A549 (cell line): ENCODE data around the gene VIL1. TPM values are rescaled to one million over a fixed set of nuclear protein-coding genes. Genes with fewer than 3 reads are reported as not detected.

ENCODE experiments used
- ATAC-seq, 2 experiments: fragments of 200-7000 bp in 1 of 2; fragments of >200 bp in 1 of 2; cut with Nextera tagmentation in 1 of 2; cut with Tn5 transposase in 1 of 2; 3 replicates each; pipeline versions ENCODE4 v1.8.0 to v1.9.1; 2018 to 2020; ENCODE audit warnings: mild to moderate bottlenecking in 1 of 2, moderate library complexity in 1 of 2
- CTCF ChIA-PET: fragments of 300-600 bp; sonication (Branson Sonifier 250); formaldehyde crosslinking; extraction: SDS; loops from one replicate; lab custom pipeline; 2021; ENCODE audit warnings: antibody characterized with exemption, inconsistent platforms; lab: Yijun Ruan, JAX
- POLR2A ChIA-PET: fragments of 350-600 bp; formaldehyde crosslinking; extraction: SDS; loops from one replicate; lab custom pipeline; 2021; ENCODE audit warnings: antibody characterized with exemption, inconsistent platforms; lab: Yijun Ruan, JAX
- DNase-seq, 2 experiments: peaks; one replicate each; pipeline versions ENCODE4 v3.0.0 to v3.0.0-alpha.2; 2011 to 2016; ENCODE audit warnings: low read depth in 1 of 2, low spot score in 1 of 2
- FAIRE-seq: peaks from 2 replicates; lab custom pipeline; 2011; peaks lifted over from hg19 to GRCh38; lab: Jason Lieb, UNC
- H3K27ac ChIP-seq, 2 experiments: fragments of >200 bp; sonication (Bioruptor Twin); formaldehyde crosslinking; 3 replicates each; pipeline ENCODE4 v1.5.1; 2016 to 2017
- H3K4me1 ChIP-seq: fragments of >200 bp; sonication (Bioruptor Twin); formaldehyde crosslinking; 3 replicates; pipeline ENCODE4 v1.6.1; 2016
- H3K4me2 ChIP-seq: fragments of >200 bp; sonication (Bioruptor Twin); formaldehyde crosslinking; 3 replicates; pipeline ENCODE4 v1.6.1; 2016
- H3K4me3 ChIP-seq: fragments of >200 bp; sonication (Bioruptor Twin); formaldehyde crosslinking; 3 replicates; pipeline ENCODE4 v1.5.1; 2016
- H3K9me3 ChIP-seq: fragments of >200 bp; sonication (Bioruptor Twin); formaldehyde crosslinking; 3 replicates; pipeline ENCODE4 v1.6.1; 2016
- BHLHE40 ChIP-seq: IDR thresholded peaks from 2 replicates; pipeline ENCODE4 v1.6.1; 2012; ENCODE audit warnings: low read depth, low read length, inconsistent platforms
- CBX8 ChIP-seq: fragments of 200-600 bp; sonication (generic); IDR thresholded peaks from 2 replicates; pipeline ENCODE4 v1.6.1; 2016
- CHD4 ChIP-seq: fragments of 200-600 bp; sonication (generic); IDR thresholded peaks from 2 replicates; pipeline ENCODE4 v1.6.1; 2016; ENCODE audit warnings: antibody characterized with exemption, mild to moderate bottlenecking, borderline replicate concordance
- CTCF ChIP-seq: fragments of >200 bp; sonication (Bioruptor Twin); formaldehyde crosslinking; IDR thresholded peaks from 3 replicates; pipeline ENCODE4 v1.5.1; 2016
- EP300 ChIP-seq, 2 experiments: fragments of >200 bp; sonication (Bioruptor Twin); formaldehyde crosslinking; IDR thresholded peaks; 2 replicates in 1 of 2; 3 replicates in 1 of 2; pipeline ENCODE4 v1.6.1; 2016 to 2017
- ESRRA ChIP-seq: fragments of 150-350 bp; IDR thresholded peaks from 2 replicates; pipeline ENCODE4 v1.6.1; 2014; ENCODE audit warnings: mild to moderate bottlenecking, low read length, borderline replicate concordance
- FOSB ChIP-seq: fragments of 250-450 bp; sonication (Bioruptor Pico); IDR thresholded peaks from 2 replicates; pipeline ENCODE4 v1.5.0; 2020; ENCODE audit warnings: mild to moderate bottlenecking, moderate library complexity
- HES2 ChIP-seq: fragments of >200 bp; sonication (Bioruptor Twin); formaldehyde crosslinking; IDR thresholded peaks from 2 replicates; pipeline ENCODE4 v1.6.1; 2016
- HMGXB4 ChIP-seq: fragments of 250-450 bp; sonication (Bioruptor Pico); IDR thresholded peaks from 2 replicates; pipeline ENCODE4 v1.5.0; 2021; ENCODE audit warnings: mild to moderate bottlenecking, moderate library complexity, borderline replicate concordance
- HOXB13 ChIP-seq: fragments of 250-450 bp; sonication (Bioruptor Pico); IDR thresholded peaks from 2 replicates; pipeline ENCODE4 v1.5.0; 2020; ENCODE audit warnings: low read depth, mild to moderate bottlenecking, moderate library complexity
- JUNB ChIP-seq: fragments of >200 bp; sonication (Bioruptor Twin); formaldehyde crosslinking; IDR thresholded peaks from 2 replicates; pipeline ENCODE4 v1.6.1; 2016
- MAZ ChIP-seq: fragments of 150-350 bp; IDR thresholded peaks from 2 replicates; pipeline ENCODE4 v1.6.1; 2014; ENCODE audit warnings: antibody characterized with exemption, low read depth, low read length, borderline replicate concordance
- MYC ChIP-seq: IDR thresholded peaks from 2 replicates; pipeline ENCODE4 v1.6.1; 2012; ENCODE audit warnings: mild to moderate bottlenecking, inconsistent platforms, low read length, improper control_type of control experiment, borderline replicate concordance
- PHF8 ChIP-seq: fragments of 200-600 bp; sonication (generic); IDR thresholded peaks from 2 replicates; pipeline ENCODE4 v1.6.1; 2016; ENCODE audit warnings: low read depth, mild to moderate bottlenecking, antibody characterized with exemption, moderate library complexity, borderline replicate concordance
- POLR2A ChIP-seq: IDR thresholded peaks from 2 replicates; pipeline ENCODE4 v1.6.1; 2012; ENCODE audit warnings: mild to moderate bottlenecking, low read length
- ZC3H11A ChIP-seq: fragments of 450-650 bp; IDR thresholded peaks from 2 replicates; pipeline ENCODE4 v1.6.1; 2014; ENCODE audit warnings: antibody characterized with exemption, mild to moderate bottlenecking
- WGBS: methylation state at CpG from one replicate; pipeline ENCODE4 v1.1.6; 2017; ENCODE audit errors: missing lambda C conversion rate; 5-methylcytosine and 5-hydroxymethylcytosine counted together
- polyA plus RNA-seq, 4 experiments: library from polyadenylated mRNA; depleted of rRNA in 3 of 4; stranded (reverse); fragments of >200 nt; fragmentation: RNase III in 1 of 4; extraction: RNeasy Plus Mini Kit Qiagen cat#74134 plus additional on column Dnase treatment in 1 of 4; gene quantifications; 2 replicates in 3 of 4; 3 replicates in 1 of 4; pipeline ENCODE4 v1.2.3, GENCODE V29; 2011 to 2017
- TF ChIP-seq, protein P1 (sequence below): IDR thresholded peaks from 2 replicates; pipeline ENCODE4 v1.6.1; 2012; ENCODE audit warnings: low read depth, borderline replicate concordance

VIL1 gene
- polyA plus RNA-seq, 2 of the 4 experiments (the other 2 are of a cell fraction), result 1.9 to 2.3 TPM

- no peak overlapping the region for H3K4me3 ChIP-seq
- no peak for ATAC-seq
- TF ChIP-seq HES2 (no peak), POLR2A (no peak), MAZ (no peak), CTCF (no peak), EP300 (IDR thresholded peaks at IDR 0.05) (no peak)
- TF ChIP-seq, protein P1, sequence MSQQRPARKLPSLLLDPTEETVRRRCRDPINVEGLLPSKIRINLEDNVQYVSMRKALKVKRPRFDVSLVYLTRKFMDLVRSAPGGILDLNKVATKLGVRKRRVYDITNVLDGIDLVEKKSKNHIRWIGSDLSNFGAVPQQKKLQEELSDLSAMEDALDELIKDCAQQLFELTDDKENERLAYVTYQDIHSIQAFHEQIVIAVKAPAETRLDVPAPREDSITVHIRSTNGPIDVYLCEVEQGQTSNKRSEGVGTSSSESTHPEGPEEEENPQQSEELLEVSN, result no peak
- TF ChIP-seq, all 56 proteins: peak for 0
- 88% methylated on average over 17 of the region's 17 CpGs for WGBS
- peaks cover 9% of the 10 kb centered on the region for H3K4me1 ChIP-seq
- H3K9me3 ChIP-seq, result no peaks in the 10 kb centered on the region
- ChIA-PET CTCF (interaction anchor here (0.6 to 2.7 kb wide), 5 partner anchors 33 to 116 kb away, joined by 3 to 9 read pairs (median 3); partner anchors contain the start of gene CATIP), POLR2A (no interaction called here)
- H3K4me2 ChIP-seq, result no peak overlapping the region
- FAIRE-seq, result no peak
- no peak for DNase-seq
- H3K27ac ChIP-seq, result no peak overlapping the region
Measured at GRCh38 chr2:218389333-218390150, 29.4 kb upstream of the VIL1 start.

DNA sequence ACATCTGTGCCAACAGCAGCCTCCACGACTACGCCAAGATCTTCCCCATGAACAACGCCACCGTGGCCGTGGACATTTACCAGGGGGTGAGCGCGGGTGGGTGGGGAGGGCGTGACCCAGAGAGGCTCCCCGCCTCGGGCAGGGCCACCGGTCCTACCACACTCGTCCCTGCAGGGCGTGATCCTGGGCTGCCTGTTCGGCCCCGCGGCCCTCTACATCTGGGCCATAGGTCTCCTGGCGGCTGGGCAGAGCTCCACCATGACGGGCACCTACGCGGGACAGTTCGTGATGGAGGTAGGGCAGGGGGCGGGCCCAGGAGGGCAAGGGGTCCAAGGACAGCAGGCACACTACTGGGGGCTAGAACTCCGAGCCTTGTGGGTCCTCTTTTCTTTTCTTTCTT lies 27.7 kb upstream of the VIL1 start:
- ATAC-seq (no peak), FAIRE-seq (no peak), DNase-seq (no peak)
- ChIA-PET CTCF (interaction anchor here (2.1 to 2.2 kb wide), 2 partner anchors 9 to 34 kb away, joined by 6 to 8 read pairs; partner anchors contain the start of genes CATIP and SLC11A1), POLR2A (no interaction called here)
- H3K4me3 ChIP-seq, result no peak overlapping the region
- H3K9me3 ChIP-seq, result no peaks in the 10 kb centered on the region
- TF ChIP-seq HOXB13 (no peak), EP300 (IDR thresholded peaks at IDR 0.05) (no peak), BHLHE40 (no peak), HES2 (no peak), MYC (no peak), JUNB (no peak), CHD4 (no peak)
- no peak overlapping the region for H3K27ac ChIP-seq
- H3K4me2 ChIP-seq, result no peak overlapping the region
- 91% methylated on average over 13 of the region's 23 CpGs for WGBS
- peaks cover 17% of the 10 kb centered on the region for H3K4me1 ChIP-seq

DNA sequence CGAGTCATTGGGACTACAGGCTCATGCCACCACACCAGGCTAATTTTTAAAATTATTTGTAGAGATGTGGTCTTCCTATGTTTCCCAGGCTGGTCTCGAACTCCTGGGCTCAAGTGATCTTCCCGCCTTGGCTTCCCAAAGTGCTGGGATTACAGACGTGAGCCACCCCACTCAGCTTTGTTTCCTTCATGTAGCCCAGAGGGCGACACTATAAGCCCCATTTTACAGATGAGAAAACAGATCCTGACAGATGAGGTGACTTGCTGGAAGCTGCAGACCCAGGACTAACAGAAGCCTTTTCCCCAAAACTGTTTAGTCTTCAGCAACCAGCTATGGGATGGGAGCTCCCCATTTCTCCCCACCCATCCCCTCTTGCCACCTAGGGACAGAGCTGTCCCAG lies 26.5 kb upstream of the VIL1 start:
- POLR2A ChIA-PET, result no interaction called here
- TF ChIP-seq ZC3H11A (no peak), CBX8 (no peak)
- TF ChIP-seq, all 56 proteins: peak for 0
- FAIRE-seq (no peak), ATAC-seq (no peak), DNase-seq (no peak)
- Histone ChIP-seq H3K4me1 (peaks cover 14% of the 10 kb centered on the region), H3K4me2 (no peak overlapping the region), H3K4me3 (no peak overlapping the region), H3K27ac (no peak overlapping the region), H3K9me3 (no peaks in the 10 kb centered on the region)
- WGBS, result 89% methylated on average over 5 of the region's 5 CpGs
- CTCF ChIA-PET, result interaction anchor here (1.2 to 2.2 kb wide), 5 partner anchors 10 to 100 kb away, joined by 5 to 14 read pairs (median 8); partner anchors contain the start of genes CATIP, SLC11A1 and TMBIM1

GRCh38 chr2:218392891-218393462 lies 25.9 kb upstream of the VIL1 start:
- no peaks in the 10 kb centered on the region for H3K9me3 ChIP-seq
- no peak for DNase-seq
- TF ChIP-seq ZC3H11A (no peak), MYC (no peak), FOSB (CRISPR knock-in tag) (no peak), HMGXB4 (no peak), ESRRA (no peak), CBX8 (no peak), PHF8 (no peak), MAZ (no peak)
- TF ChIP-seq, protein P1, result no peak
- peaks cover 19% of the 10 kb centered on the region for H3K4me1 ChIP-seq
- no peak overlapping the region for H3K4me2 ChIP-seq
- WGBS, result 86% methylated on average over 16 of the region's 16 CpGs
- ATAC-seq, result no peak
- ChIA-PET POLR2A (no interaction called here), CTCF (interaction anchor here (0.6 to 2.2 kb wide), 9 partner anchors 10 to 461 kb away, joined by 3 to 14 read pairs (median 6); partner anchors contain the start of genes CATIP, SLC11A1 and TMBIM1)
- FAIRE-seq, result no peak
- H3K27ac ChIP-seq, result no peak overlapping the region
- no peak overlapping the region for H3K4me3 ChIP-seq
